Endothelial cell of umbilical vein (primary cell): ENCODE data around the gene C1orf167. TPM values are rescaled to one million over a fixed set of nuclear protein-coding genes. Genes with fewer than 3 reads are reported as not detected.
A peak's percentile ranks its signal among the peaks of the same experiment; 100 is the strongest.

Experiments
- BruUV-seq: library from RNA; stranded (reverse); fragments of 400-500 nt; replicated peaks from 2 replicates; lab custom pipeline; 2021; lab: Mats Ljungman, UMichigan
- CTCF ChIA-PET: fragments of 300-600, 350-600 bp; sonication (Branson Sonifier 250); formaldehyde crosslinking; loops from one replicate; lab custom pipeline; 2021; ENCODE audit warnings: antibody characterized with exemption, inconsistent platforms; lab: Charles Lee
- POLR2A ChIA-PET: fragments of 300-600, 350-600 bp; sonication (Branson Sonifier 250); formaldehyde crosslinking; loops from one replicate; lab custom pipeline; 2021; ENCODE audit warnings: antibody characterized with exemption, inconsistent platforms; lab: Charles Lee
- DNase-seq: peaks from one replicate; pipeline ENCODE4 v3.0.0-alpha.2; 2011; ENCODE audit warnings: low read depth, low spot score
- FAIRE-seq: peaks from 2 replicates; lab custom pipeline; 2011; peaks lifted over from hg19 to GRCh38; lab: Jason Lieb, UNC
- H2AFZ ChIP-seq: 2 replicates; pipeline ENCODE4 v1.6.0; 2012; ENCODE audit warnings: low read depth, low read length, control low read depth, inconsistent platforms
- H3K27ac ChIP-seq: 2 replicates; pipeline ENCODE4 v1.5.1; 2011; ENCODE audit warnings: low read depth, mild to moderate bottlenecking, control low read depth, low read length, moderate library complexity; ENCODE audit not compliant: insufficient read depth
- H3K27me3 ChIP-seq, 2 experiments: 2 replicates each; pipeline versions ENCODE4 v1.6.0 to v1.6.1; 2011; ENCODE audit warnings: low read length in 2 of 2, mixed read lengths in 1 of 2; ENCODE audit not compliant: control insufficient read depth in 2 of 2, insufficient read depth in 2 of 2
- H3K36me3 ChIP-seq, 2 experiments: 2 replicates in 1 of 2; 3 replicates in 1 of 2; pipeline ENCODE4 v1.5.1; 2011; ENCODE audit warnings: low read length in 2 of 2, mild to moderate bottlenecking in 1 of 2, moderate library complexity in 1 of 2; ENCODE audit not compliant: control insufficient read depth in 2 of 2, insufficient read depth in 2 of 2; ENCODE audit errors: extremely low read depth in 1 of 2
- H3K4me1 ChIP-seq: 3 replicates; pipeline ENCODE4 v1.5.1; 2011; ENCODE audit warnings: mild to moderate bottlenecking, low read length; ENCODE audit not compliant: control insufficient read depth, insufficient read depth; ENCODE audit errors: extremely low read depth
- H3K4me2 ChIP-seq: 2 replicates; pipeline ENCODE4 v1.6.1; 2011; ENCODE audit warnings: low read length, control low read depth, mixed read lengths; ENCODE audit not compliant: insufficient read depth
- H3K4me3 ChIP-seq, 3 experiments: fragments of 200-600 bp in 1 of 3; sonication (generic), shearing (Covaris generic) in 1 of 3; replicated peaks in 1 of 3; 2 replicates each; pipeline ENCODE4 v1.5.1; 2011 to 2016; ENCODE audit warnings: control low read depth in 3 of 3, low read length in 3 of 3, mild to moderate bottlenecking in 2 of 3, inconsistent platforms in 1 of 3, low read depth in 1 of 3, moderate library complexity in 1 of 3; ENCODE audit not compliant: insufficient read depth in 1 of 3
- H3K79me2 ChIP-seq: 2 replicates; pipeline ENCODE4 v1.6.0; 2012; ENCODE audit warnings: low read length, inconsistent platforms; ENCODE audit not compliant: control insufficient read depth, insufficient read depth
- H3K9ac ChIP-seq: replicated peaks from 2 replicates; pipeline ENCODE3; 2011; ENCODE audit warnings: low read length, control low read depth; ENCODE audit not compliant: insufficient read depth; ENCODE audit errors: extremely low read depth
- H3K9me1 ChIP-seq: replicated peaks from 3 replicates; pipeline ENCODE4 v1.6.0; 2011; ENCODE audit warnings: mild to moderate bottlenecking, low read length; ENCODE audit not compliant: control insufficient read depth, insufficient read depth; ENCODE audit errors: extremely low read depth
- H3K9me3 ChIP-seq: replicated peaks from 2 replicates; pipeline ENCODE4 v1.5.1; 2012; ENCODE audit warnings: low read length, inconsistent platforms; ENCODE audit not compliant: control insufficient read depth, insufficient read depth
- H4K20me1 ChIP-seq: replicated peaks from 2 replicates; pipeline ENCODE3; 2011; ENCODE audit warnings: mild to moderate bottlenecking, low read length; ENCODE audit not compliant: control insufficient read depth, insufficient read depth; ENCODE audit errors: extremely low read depth
- CTCF ChIP-seq, 2 donors: IDR thresholded peaks; 1 replicate in 1 of 2; 2 replicates in 1 of 2; pipeline ENCODE4 v1.5.1; 2011; ENCODE audit warnings: low read length in 2 of 2, mild to moderate bottlenecking in 2 of 2, moderate library complexity in 2 of 2, control low read depth in 1 of 2, inconsistent platforms in 1 of 2, low read depth in 1 of 2; ENCODE audit not compliant: insufficient read depth in 1 of 2; ENCODE audit errors: extremely low read depth in 1 of 2
- EZH2 ChIP-seq: IDR thresholded peaks from 2 replicates; pipeline ENCODE4 v1.6.1; 2012; ENCODE audit warnings: borderline replicate concordance, low read depth, mild to moderate bottlenecking, moderate library complexity, low read length, inconsistent platforms; ENCODE audit not compliant: severe bottlenecking
- FOS ChIP-seq: IDR thresholded peaks from 2 replicates; pipeline ENCODE4 v1.6.1; 2011; ENCODE audit warnings: mild to moderate bottlenecking, low read length, moderate library complexity, borderline replicate concordance; ENCODE audit not compliant: insufficient read depth
- GATA2 ChIP-seq: IDR thresholded peaks from 2 replicates; pipeline ENCODE4 v1.7.0; 2011; ENCODE audit warnings: low read depth, mild to moderate bottlenecking, moderate library complexity, mixed read lengths, low read length; ENCODE audit not compliant: insufficient read length, insufficient read depth
- JUN ChIP-seq: IDR thresholded peaks from 2 replicates; pipeline ENCODE4 v1.6.1; 2011; ENCODE audit warnings: borderline replicate concordance, low read depth; ENCODE audit not compliant: insufficient read length, insufficient read depth
- MAX ChIP-seq: IDR thresholded peaks from 2 replicates; pipeline ENCODE4 v1.6.1; 2011; ENCODE audit not compliant: insufficient read depth, insufficient read length
- MYC ChIP-seq: IDR thresholded peaks from one replicate; pipeline ENCODE4 v1.6.1; 2011; ENCODE audit warnings: mild to moderate bottlenecking, low read depth, low read length
- POLR2A ChIP-seq: IDR thresholded peaks from 2 replicates; pipeline ENCODE4 v1.6.1; 2012; ENCODE audit warnings: low read depth, mild to moderate bottlenecking, control low read depth, low read length
- POLR2AphosphoS5 ChIP-seq: IDR thresholded peaks from 2 replicates; pipeline ENCODE4 v1.6.1; 2012; ENCODE audit warnings: low read depth, mild to moderate bottlenecking, control low read depth, low read length, moderate library complexity; ENCODE audit not compliant: insufficient read depth
- dilution Hi-C: fragments of 300-500 bp; cut with MboI; formaldehyde crosslinking; loops from one replicate; pipeline ENCODE4 v1.15.0; 2019; ENCODE audit warnings: low sequenced_read_pairs; ENCODE audit not compliant: extremely low pct_ligation_motif_present
- intact Hi-C: fragments of 100-400 bp; cut with micrococcal nuclease; formaldehyde crosslinking; loops from one replicate; pipeline ENCODE4 v1.10.0; 2022
- polyA plus RNA-seq, 4 experiments: library from polyadenylated mRNA; depleted of rRNA in 3 of 4; stranded (reverse) in 3 of 4; unstranded in 1 of 4; fragments of >200 nt; gene quantifications; 2 replicates each; pipeline versions ENCODE4 v1.2.1 to v1.2.3, GENCODE V29; 2011 to 2012; ENCODE audit warnings: missing spikeins in 1 of 4
- total RNA-seq: library from RNA; stranded (reverse); gene quantifications from 2 replicates; pipeline ENCODE4 v1.2.3, GENCODE V29; 2021

The C1orf167 gene
- total and polyA plus RNA-seq, 2 donors (not counting 3 experiments of a cell fraction or from before 2014, with no cell fraction given) = not detected

GRCh38 chr1:11784993-11785769 lies 23.2 kb downstream of the C1orf167 start:
- H2AFZ ChIP-seq = peak overlapping the region; percentile 17
- dilution Hi-C loops (no loop called here), intact Hi-C loops (loop anchor here (1.0 kb wide), 3 partner anchors 18 to 39 kb away; no protein-coding TSS in a partner anchor)
- H3K79me2 ChIP-seq = no peaks in the 10 kb centered on the region
- peak overlapping the region; percentile 4 for H3K9ac ChIP-seq
- peak; percentile 62 for DNase-seq
- peak overlapping the region in 1 of 3 experiments; percentile 5 for H3K4me3 ChIP-seq
- H3K4me1 ChIP-seq = peaks cover 8% of the 10 kb centered on the region
- no peaks in the 10 kb centered on the region for H3K9me3 ChIP-seq
- POLR2A ChIA-PET = interaction anchor here (0.8 kb wide), 1 partner anchor 123 kb away, joined by 3 read pairs; no protein-coding TSS in a partner anchor
- H3K36me3 ChIP-seq = peaks cover 0 to 6% of the 10 kb centered on the region in 2 experiments
- H4K20me1 ChIP-seq = no peaks in the 10 kb centered on the region
- no peak overlapping the region for H3K4me2 ChIP-seq
- peak; percentile 59 for FAIRE-seq
- no peaks in the 10 kb centered on the region for H3K27me3 ChIP-seq
- no peaks in the 10 kb centered on the region for H3K9me1 ChIP-seq
- H3K27ac ChIP-seq = no peak overlapping the region
- no TSS peak for BruUV-seq
- TF ChIP-seq CTCF (IDR thresholded peaks at IDR 0.05; ENCODE audit: extremely low read depth in 1 of 2, insufficient read depth in 1 of 2, low read depth in 1 of 2, low read length in 2 of 2) (peak; percentile 95), EZH2 (no peak)
- CTCF ChIA-PET = interaction anchor here (0.6 to 5.5 kb wide), 8 partner anchors 9 to 121 kb away, joined by 3 to 31 read pairs (median 5); partner anchors contain the start of gene FBXO6

- Histone ChIP-seq H3K27me3 (no peaks in the 10 kb centered on the region), H3K9me1 (no peaks in the 10 kb centered on the region), H3K4me2 (no peak overlapping the region), H4K20me1 (no peaks in the 10 kb centered on the region), H2AFZ (no peak overlapping the region), H3K36me3 (peaks cover 0 to 6% of the 10 kb centered on the region in 2 experiments), H3K79me2 (no peaks in the 10 kb centered on the region), H3K9me3 (no peaks in the 10 kb centered on the region), H3K9ac (no peak overlapping the region), H3K4me1 (peaks cover 17% of the 10 kb centered on the region), H3K27ac (no peak overlapping the region), H3K4me3 (no peak overlapping the region)
- dilution Hi-C loops (no loop called here), intact Hi-C loops (no loop called here)
- POLR2A ChIA-PET = no interaction called here
- CTCF ChIA-PET = interaction anchor here (0.7 to 5.5 kb wide), 4 partner anchors 12 to 181 kb away, joined by 3 to 31 read pairs (median 12); no protein-coding TSS in a partner anchor
- no peak for FAIRE-seq
- DNase-seq = no peak
- BruUV-seq = TSS peak; percentile 10
- TF ChIP-seq POLR2A (no peak), FOS (no peak), GATA2 (no peak), EZH2 (no peak), POLR2AphosphoS5 (no peak), MAX (no peak), JUN (no peak), CTCF (IDR thresholded peaks at IDR 0.05; ENCODE audit: extremely low read depth in 1 of 2, insufficient read depth in 1 of 2, low read depth in 1 of 2, low read length in 2 of 2) (no peak), MYC (no peak)
Observed at GRCh38 chr1:11786168-11786567, 24.2 kb downstream of the C1orf167 start.
